H1 (cell line): ENCODE measurements around the gene CHST13. TPM values are rescaled to one million over a fixed set of nuclear protein-coding genes. Genes with fewer than 3 reads are reported as not detected.

Source experiments
- CTCF ChIA-PET: fragments of 300-600 bp; sonication (Branson Sonifier 250); formaldehyde crosslinking; loops from one replicate; lab custom pipeline; 2021; ENCODE audit not compliant: partially characterized antibody; lab: Charles Lee
- POLR2A ChIA-PET: fragments of 300-600 bp; sonication (Branson Sonifier 250); formaldehyde crosslinking; loops from one replicate; lab custom pipeline; 2021; ENCODE audit warnings: inconsistent platforms; ENCODE audit not compliant: partially characterized antibody; lab: Charles Lee
- DNase-seq, 2 experiments: peaks; one replicate each; pipeline versions ENCODE4 v3.0.0 to v3.0.0-alpha.2; 2010 to 2022; ENCODE audit warnings: low spot score in 2 of 2, low read depth in 1 of 2, mixed read lengths in 1 of 2
- FAIRE-seq: peaks from 2 replicates; lab custom pipeline; 2011; peaks lifted over from hg19 to GRCh38; lab: Jason Lieb, UNC
- H2AFZ ChIP-seq: 2 replicates; pipeline ENCODE4 v1.8.1; 2012; ENCODE audit warnings: low read length, inconsistent platforms
- H2AK5ac ChIP-seq: 2 replicates; pipeline ENCODE4 v1.6.1; 2013; ENCODE audit warnings: low read depth, low read length
- H2BK120ac ChIP-seq: replicated peaks from 2 replicates; pipeline ENCODE3; 2013; ENCODE audit warnings: low read depth, low read length, inconsistent platforms
- H2BK12ac ChIP-seq: 2 replicates; pipeline ENCODE4 v1.6.1; 2013; ENCODE audit warnings: low read depth, low read length
- H2BK15ac ChIP-seq: 2 replicates; pipeline ENCODE4 v1.6.1; 2013; ENCODE audit warnings: low read length
- H2BK20ac ChIP-seq: 2 replicates; pipeline ENCODE4 v1.6.1; 2013; ENCODE audit warnings: low read length
- H2BK5ac ChIP-seq: 2 replicates; pipeline ENCODE4 v1.6.1; 2013; ENCODE audit warnings: low read depth, low read length
- H3K14ac ChIP-seq: 2 replicates; pipeline ENCODE4 v1.6.1; 2013; ENCODE audit warnings: inconsistent platforms; ENCODE audit not compliant: insufficient read length
- H3K18ac ChIP-seq: 2 replicates; pipeline ENCODE4 v1.6.1; 2013; ENCODE audit warnings: low read length; ENCODE audit errors: extremely low read depth
- H3K23ac ChIP-seq: 2 replicates; pipeline ENCODE4 v1.6.1; 2013; ENCODE audit warnings: inconsistent platforms; ENCODE audit not compliant: insufficient read length
- H3K23me2 ChIP-seq: 2 replicates; pipeline ENCODE4 v1.6.1; 2013; ENCODE audit warnings: low read depth, low read length
- H3K27ac ChIP-seq: 2 replicates; pipeline ENCODE4 v1.6.1; 2011; ENCODE audit warnings: low read depth, low read length, inconsistent platforms
- H3K27me3 ChIP-seq, 4 experiments: replicated peaks in 1 of 4; 1 replicate in 1 of 4; 2 replicates in 3 of 4; pipeline versions ENCODE4 v1.6.1 to v1.8.1; 2011 to 2013; ENCODE audit warnings: low read length in 3 of 4, mild to moderate bottlenecking in 3 of 4, inconsistent platforms in 2 of 4, mixed read lengths in 2 of 4, moderate library complexity in 1 of 4; ENCODE audit not compliant: control insufficient read depth in 3 of 4, insufficient read depth in 3 of 4; ENCODE audit errors: extremely low read depth in 1 of 4
- H3K36me3 ChIP-seq, 4 experiments: 2 replicates each; pipeline versions ENCODE4 v1.6.1 to v1.8.1; 2011 to 2013; ENCODE audit warnings: mild to moderate bottlenecking in 4 of 4, low read length in 3 of 4, moderate library complexity in 2 of 4, control low read depth in 1 of 4, inconsistent platforms in 1 of 4; ENCODE audit not compliant: insufficient read depth in 4 of 4, control insufficient read depth in 2 of 4
- H3K4ac ChIP-seq: replicated peaks from 2 replicates; pipeline ENCODE3; 2013; ENCODE audit warnings: low read length, low read depth, mixed read lengths, inconsistent platforms; ENCODE audit not compliant: insufficient read length
- H3K4me1 ChIP-seq, 4 experiments: replicated peaks in 1 of 4; 1 replicate in 1 of 4; 2 replicates in 3 of 4; pipeline versions ENCODE4 v1.6.1 to v1.8.1; 2011 to 2013; ENCODE audit warnings: low read length in 3 of 4, inconsistent platforms in 2 of 4, mixed read lengths in 1 of 4; ENCODE audit not compliant: insufficient read depth in 4 of 4, control insufficient read depth in 3 of 4
- H3K4me2 ChIP-seq, 2 experiments: 2 replicates each; pipeline versions ENCODE4 v1.6.1 to v1.8.1; 2011 to 2013; ENCODE audit warnings: low read depth in 2 of 2, low read length in 2 of 2, control low read depth in 1 of 2, inconsistent platforms in 1 of 2, mild to moderate bottlenecking in 1 of 2; ENCODE audit not compliant: insufficient read depth in 1 of 2
- H3K4me3 ChIP-seq, 4 experiments: fragments of 200-600, 300-600 bp in 1 of 4; sonication (generic), shearing (Covaris generic), sonication (Bioruptor Twin) in 1 of 4; 2 replicates each; pipeline versions ENCODE4 v1.5.1 to v1.8.1; 2011 to 2016; ENCODE audit warnings: low read length in 4 of 4, low read depth in 3 of 4, control low read depth in 2 of 4, inconsistent platforms in 2 of 4, mild to moderate bottlenecking in 2 of 4, mixed read lengths in 1 of 4, moderate library complexity in 1 of 4; ENCODE audit not compliant: insufficient read depth in 2 of 4; ENCODE audit errors: extremely low read depth in 1 of 4
- H3K56ac ChIP-seq: replicated peaks from 2 replicates; pipeline ENCODE3; 2013; ENCODE audit warnings: low read depth, mild to moderate bottlenecking, mixed read lengths, low read length, inconsistent platforms; ENCODE audit not compliant: insufficient read length
- H3K79me1 ChIP-seq: 2 replicates; pipeline ENCODE4 v1.6.1; 2013; ENCODE audit warnings: low read depth, low read length, control low read depth
- H3K79me2 ChIP-seq, 2 experiments: 2 replicates each; pipeline versions ENCODE4 v1.6.1 to v1.8.1; 2012 to 2013; ENCODE audit warnings: low read length in 2 of 2, mild to moderate bottlenecking in 2 of 2, inconsistent platforms in 1 of 2; ENCODE audit not compliant: insufficient read depth in 2 of 2, control insufficient read depth in 1 of 2
- H3K9ac ChIP-seq, 4 experiments: replicated peaks in 1 of 4; 1 replicate in 1 of 4; 2 replicates in 3 of 4; pipeline versions ENCODE4 v1.6.1 to v1.8.1; 2011 to 2013; ENCODE audit warnings: low read depth in 3 of 4, low read length in 3 of 4, control low read depth in 2 of 4, mild to moderate bottlenecking in 2 of 4, moderate library complexity in 2 of 4, inconsistent platforms in 1 of 4; ENCODE audit errors: extremely low read depth in 1 of 4
- H3K9me3 ChIP-seq, 2 experiments: 2 replicates each; pipeline versions ENCODE4 v1.6.1 to v1.8.1; 2012 to 2013; ENCODE audit warnings: mild to moderate bottlenecking in 2 of 2, moderate library complexity in 2 of 2, control low read depth in 1 of 2, inconsistent platforms in 1 of 2, low read depth in 1 of 2, low read length in 1 of 2, mixed read lengths in 1 of 2; ENCODE audit not compliant: insufficient read depth in 2 of 2
- H4K20me1 ChIP-seq, 2 experiments: replicated peaks in 1 of 2; 2 replicates each; pipeline versions ENCODE3 to v1.8.1; 2011 to 2013; ENCODE audit warnings: inconsistent platforms in 2 of 2, low read length in 2 of 2, mild to moderate bottlenecking in 1 of 2; ENCODE audit not compliant: insufficient read depth in 2 of 2, control insufficient read depth in 1 of 2
- H4K5ac ChIP-seq: 2 replicates; pipeline ENCODE4 v1.6.1; 2013; ENCODE audit warnings: low read length, low read depth, mixed read lengths, inconsistent platforms; ENCODE audit not compliant: insufficient read length
- H4K8ac ChIP-seq: 2 replicates; pipeline ENCODE4 v1.8.0; 2013; ENCODE audit warnings: mild to moderate bottlenecking, moderate library complexity, low read length, inconsistent platforms; ENCODE audit not compliant: insufficient read depth; ENCODE audit errors: extremely low read depth
- H4K91ac ChIP-seq: replicated peaks from 2 replicates; pipeline ENCODE3; 2013; ENCODE audit warnings: low read length, mixed read lengths, inconsistent platforms; ENCODE audit not compliant: insufficient read length
- CBX8 ChIP-seq: fragments of 300-800, 300-1000 bp; sonication (generic); IDR thresholded peaks from 2 replicates; pipeline ENCODE4 v1.7.1; 2016; ENCODE audit warnings: low read depth, low read length, borderline replicate concordance
- CTBP2 ChIP-seq: IDR thresholded peaks from 2 replicates; pipeline ENCODE4 v1.7.0; 2011; ENCODE audit warnings: borderline replicate concordance, mild to moderate bottlenecking, moderate library complexity, mixed read lengths, low read length; ENCODE audit not compliant: insufficient read depth, insufficient read length
- E2F6 ChIP-seq: IDR thresholded peaks from 2 replicates; pipeline ENCODE4 v1.6.1; 2012; ENCODE audit warnings: inconsistent platforms
- EP300 ChIP-seq, 2 experiments: IDR thresholded peaks; 1 replicate in 1 of 2; 2 replicates in 1 of 2; pipeline ENCODE4 v1.6.1; 2011 to 2012; ENCODE audit warnings: low read depth in 2 of 2, low read length in 2 of 2, mild to moderate bottlenecking in 2 of 2, borderline replicate concordance in 1 of 2, inconsistent platforms in 1 of 2, moderate library complexity in 1 of 2
- GTF2F1 ChIP-seq: IDR thresholded peaks from 2 replicates; pipeline ENCODE4 v1.6.1; 2012; ENCODE audit warnings: low read depth, low read length, improper control_type of control experiment, borderline replicate concordance
- HDAC2 ChIP-seq, 2 experiments: fragments of 300-600 bp in 1 of 2; sonication (generic) in 1 of 2; IDR thresholded peaks; 2 replicates each; pipeline ENCODE4 v1.6.1; 2011 to 2012; ENCODE audit warnings: low read depth in 2 of 2, low read length in 2 of 2, mild to moderate bottlenecking in 2 of 2, moderate library complexity in 2 of 2, borderline replicate concordance in 1 of 2, inconsistent platforms in 1 of 2
- HDAC6 ChIP-seq: IDR thresholded peaks from one replicate; pipeline ENCODE4 v1.7.1; 2012; ENCODE audit warnings: low read depth, mild to moderate bottlenecking, inconsistent platforms, low read length, moderate library complexity
- JUND ChIP-seq: IDR thresholded peaks from 2 replicates; pipeline ENCODE4 v1.6.1; 2011; ENCODE audit warnings: mild to moderate bottlenecking, improper control_type of control experiment, low read length
- PHF8 ChIP-seq: fragments of 200-600 bp; sonication (generic); conservative IDR thresholded peaks from 2 replicates; pipeline ENCODE4 v1.7.1; 2012; ENCODE audit warnings: low read depth, mild to moderate bottlenecking, inconsistent platforms, low read length, moderate library complexity
- POLR2AphosphoS5 ChIP-seq: IDR thresholded peaks from 2 replicates; pipeline ENCODE4 v1.6.1; 2011; ENCODE audit warnings: low read depth, low read length
- RBBP5 ChIP-seq: IDR thresholded peaks from 2 replicates; pipeline ENCODE4 v1.7.1; 2012; ENCODE audit warnings: low read depth, mild to moderate bottlenecking, inconsistent platforms, low read length, moderate library complexity, borderline replicate concordance
- SIN3A ChIP-seq, 2 experiments: IDR thresholded peaks in 1 of 2; conservative IDR thresholded peaks in 1 of 2; 2 replicates each; pipeline ENCODE4 v1.6.1; 2011 to 2012; ENCODE audit warnings: low read length in 2 of 2, improper control_type of control experiment in 1 of 2, low read depth in 1 of 2, mild to moderate bottlenecking in 1 of 2
- SIX5 ChIP-seq: IDR thresholded peaks from 2 replicates; pipeline ENCODE4 v1.6.1; 2011; ENCODE audit warnings: mild to moderate bottlenecking, low read depth, low read length
- WGBS, 2 experiments: shearing (Covaris generic) in 1 of 2; methylation state at CpG; one replicate each; pipeline versions ENCODE4 v1.1.6 to v1.1.7; 2013 to 2015; ENCODE audit warnings: low lambda C conversion rate in 2 of 2, mixed read lengths in 2 of 2, inconsistent platforms in 1 of 2, low coverage in 1 of 2, missing lambda C conversion rate in 1 of 2; ENCODE audit not compliant: insufficient replicate concordance in 2 of 2, insufficient coverage in 1 of 2, insufficient read length in 1 of 2; ENCODE audit errors: extremely low coverage in 1 of 2, missing lambda C conversion rate in 1 of 2; 5-methylcytosine and 5-hydroxymethylcytosine counted together
- polyA plus RNA-seq, 7 experiments: library from polyadenylated mRNA; depleted of rRNA in 3 of 7; stranded (reverse) in 5 of 7; unstranded in 2 of 7; fragments of >200 nt in 5 of 7; fragments of 200-250 nt in 2 of 7; gene quantifications; 1 replicate in 5 of 7; 2 replicates in 1 of 7; 4 replicates in 1 of 7; pipeline versions ENCODE4 v1.2.1 to v1.2.3, GENCODE V29; 2011 to 2013; ENCODE audit warnings: missing spikeins in 2 of 7, mixed read lengths in 2 of 7
- total RNA-seq: library from RNA; stranded (reverse); fragmentation: NEBNext Ultra II Directional; extraction: Animal tissue kit (Norgen Biotek cat#: 25700); gene quantifications from 2 replicates; pipeline ENCODE4 v1.2.1, GENCODE V29; 2021

The CHST13 gene
- total and polyA plus RNA-seq, 2 of the 8 experiments (the other 6 are each of a cell fraction or from before 2014, with no cell fraction given): 5.4 to 11.7 TPM

DNA sequence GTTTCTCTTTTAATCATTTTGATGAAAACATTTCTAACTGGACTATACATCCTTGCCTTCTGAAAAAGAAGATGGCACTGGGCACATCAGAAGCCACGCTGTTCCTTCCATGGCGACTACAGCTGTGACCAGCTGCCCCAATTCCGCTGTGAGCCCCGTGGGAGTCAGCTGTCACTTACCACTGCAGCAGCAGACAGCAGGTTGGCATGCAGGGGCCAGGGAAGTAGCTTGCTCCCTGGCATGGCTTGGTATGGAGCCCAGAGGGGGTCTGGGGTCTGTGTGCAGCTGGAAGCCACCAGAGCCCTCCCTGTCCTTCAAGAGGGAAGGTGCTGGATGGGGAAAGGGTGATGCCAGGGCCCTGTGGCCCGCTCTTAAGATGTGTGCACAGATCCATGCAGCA, 43.7 kb upstream of the CHST13 start:
- POLR2A ChIA-PET: no interaction called here
- WGBS, 2 experiments: 87% methylated on average over 3 of the region's 5 CpGs; no CpG with 5 or more reads in 1 of the 2 experiments
- DNase-seq (no peak), FAIRE-seq (no peak)
- Histone ChIP-seq H3K9ac (no peak overlapping the region), H2AK5ac (no peak overlapping the region), H4K91ac (no peak overlapping the region), H2AFZ (no peak overlapping the region), H2BK20ac (no peak overlapping the region), H3K79me1 (no peaks in the 10 kb centered on the region), H3K4me3 (no peak overlapping the region), H3K23me2 (peaks cover 6% of the 10 kb centered on the region), H3K4me1 (peaks cover 0 to 20% (median 14%) of the 10 kb centered on the region in 4 experiments; a peak in 6 of 7 replicates), H4K5ac (no peak overlapping the region), H3K79me2 (no peaks in the 10 kb centered on the region), H2BK12ac (no peak overlapping the region), H3K27ac (no peak overlapping the region), H4K8ac (no peak overlapping the region), H3K36me3 (no peaks in the 10 kb centered on the region), H4K20me1 (no peaks in the 10 kb centered on the region), H3K4ac (no peak overlapping the region), H3K9me3 (no peaks in the 10 kb centered on the region), H3K4me2 (no peak overlapping the region), H2BK15ac (no peak overlapping the region; the same call in 1 of the 2 replicates), H3K14ac (no peak overlapping the region), H3K56ac (no peak overlapping the region), H3K27me3 (no peaks in the 10 kb centered on the region), H2BK5ac (no peak overlapping the region), H2BK120ac (no peak overlapping the region), H3K18ac (no peak overlapping the region), H3K23ac (no peak overlapping the region)
- CTCF ChIA-PET: no interaction called here
- TF ChIP-seq PHF8 (no peak), E2F6 (no peak), HDAC6 (no peak), SIN3A (conservative IDR thresholded peaks at IDR 0.05 in 1 of 2, IDR thresholded peaks at IDR 0.05 in 1 of 2; ENCODE audit: low read depth in 1 of 2, low read length in 2 of 2) (no peak), RBBP5 (no peak), CTBP2 (no peak), HDAC2 (IDR thresholded peaks at IDR 0.05; ENCODE audit: borderline replicate concordance in 1 of 2, low read depth in 2 of 2, low read length in 2 of 2) (no peak), CBX8 (no peak), JUND (no peak), EP300 (IDR thresholded peaks at IDR 0.05; ENCODE audit: borderline replicate concordance in 1 of 2, low read depth in 2 of 2, low read length in 2 of 2) (no peak), SIX5 (no peak), POLR2AphosphoS5 (no peak), GTF2F1 (no peak)
